Measurements from ENCODE around the gene WBP11. TPM values are rescaled to one million over a fixed set of nuclear protein-coding genes. Genes with fewer than 3 reads are reported as not detected.

The WBP11 gene
- total and polyA plus RNA-seq, 2 of the 13 experiments (the other 11 are each of a cell fraction or from before 2014, with no cell fraction given): 7.6 to 31.0 TPM

- peak; percentile 7; the same call in 1 of the 2 replicates for TF ChIP-seq NKX3-1 (CRISPR knock-in tag; IDR thresholded peaks at IDR 0.05)
- peak; percentile 67 for TF ChIP-seq ZNF781 (CRISPR knock-in tag; IDR thresholded peaks at IDR 0.05; ENCODE audit: borderline replicate concordance, not compliant biosample characterization)
- peak; percentile 74; the same call in 1 of the 2 replicates for TF ChIP-seq ZNF331 (CRISPR knock-in tag; IDR thresholded peaks at IDR 0.05)
- TF ChIP-seq FOXP1 (IDR thresholded peaks at IDR 0.05): no peak
- TF ChIP-seq FOXP1 (CRISPR knock-in tag; IDR thresholded peaks at IDR 0.05): peak; percentile 35; the same call in 1 of the 2 replicates
- peak; percentile 43; the same call in 1 of the 2 replicates for TF ChIP-seq ZHX2 (IDR thresholded peaks at IDR 0.05; ENCODE audit: low read depth)
- no peak for TF ChIP-seq ZHX2 (CRISPR knock-in tag; IDR thresholded peaks at IDR 0.05; ENCODE audit: borderline replicate concordance)
- TF ChIP-seq PAX8 (CRISPR knock-in tag; IDR thresholded peaks at IDR 0.05; ENCODE audit: borderline replicate concordance): 0 out of 2 replicates have a peak, but pooled peaks have one; percentile 41
- peak; percentile 77 for TF ChIP-seq PHF8 (CRISPR knock-in tag; IDR thresholded peaks at IDR 0.05)
- TF ChIP-seq TARDBP (CRISPR knock-in tag; IDR thresholded peaks at IDR 0.05): peak; percentile 73
- no peak for TF ChIP-seq ZBTB1 (CRISPR knock-in tag; IDR thresholded peaks at IDR 0.05; ENCODE audit: borderline replicate concordance)
- TF ChIP-seq BORCS8-MEF2B (CRISPR knock-in tag; IDR thresholded peaks at IDR 0.05): peak; percentile 63
- no peak; the same call in 1 of the 2 replicates for TF ChIP-seq ZNF460 (CRISPR knock-in tag; IDR thresholded peaks at IDR 0.05; ENCODE audit: borderline replicate concordance)
- peak; percentile 37; the same call in 1 of the 2 replicates for TF ChIP-seq ZNF101 (CRISPR knock-in tag; IDR thresholded peaks at IDR 0.05; ENCODE audit: borderline replicate concordance, low read depth)
- peak; percentile 67 for TF ChIP-seq KDM5B (CRISPR knock-in tag; IDR thresholded peaks at IDR 0.05; ENCODE audit: borderline replicate concordance)
- 0 out of 2 replicates have a peak, but pooled peaks have one; percentile 14 for TF ChIP-seq NR1H2 (CRISPR knock-in tag; IDR thresholded peaks at IDR 0.05; ENCODE audit: borderline replicate concordance, low read depth)
- TF ChIP-seq ZBTB43 (CRISPR knock-in tag; conservative IDR thresholded peaks at IDR 0.05): 0 out of 2 replicates have a peak, but pooled peaks have one; percentile 58
- peak; percentile 62; the same call in 1 of the 2 replicates for TF ChIP-seq SMAD9 (CRISPR knock-in tag; IDR thresholded peaks at IDR 0.05)
These were observed 32.5 kb downstream of the WBP11 start (continued) for GRCh38 chr12:14770496-14771461.
